HG03060 (cell line): ENCODE data around the gene SERPINA5.
"Not testable (repeated sequence)": the region's sequence is repeated elsewhere in the genome, so short reads cannot be mapped to it uniquely, and the experiment has no call there.

Source experiments
- ATAC-seq: cut with Tn5 transposase; IDR thresholded peaks from one replicate; pipeline ENCODE4 v1.9.1; 2021; ENCODE audit warnings: low read depth, moderate number of reproducible peaks; ENCODE audit not compliant: unreplicated experiment

SERPINA5 gene

GRCh38 chr14:94598506-94598815 is 17.2 kb downstream of the SERPINA5 start:
- no peak for ATAC-seq

DNA sequence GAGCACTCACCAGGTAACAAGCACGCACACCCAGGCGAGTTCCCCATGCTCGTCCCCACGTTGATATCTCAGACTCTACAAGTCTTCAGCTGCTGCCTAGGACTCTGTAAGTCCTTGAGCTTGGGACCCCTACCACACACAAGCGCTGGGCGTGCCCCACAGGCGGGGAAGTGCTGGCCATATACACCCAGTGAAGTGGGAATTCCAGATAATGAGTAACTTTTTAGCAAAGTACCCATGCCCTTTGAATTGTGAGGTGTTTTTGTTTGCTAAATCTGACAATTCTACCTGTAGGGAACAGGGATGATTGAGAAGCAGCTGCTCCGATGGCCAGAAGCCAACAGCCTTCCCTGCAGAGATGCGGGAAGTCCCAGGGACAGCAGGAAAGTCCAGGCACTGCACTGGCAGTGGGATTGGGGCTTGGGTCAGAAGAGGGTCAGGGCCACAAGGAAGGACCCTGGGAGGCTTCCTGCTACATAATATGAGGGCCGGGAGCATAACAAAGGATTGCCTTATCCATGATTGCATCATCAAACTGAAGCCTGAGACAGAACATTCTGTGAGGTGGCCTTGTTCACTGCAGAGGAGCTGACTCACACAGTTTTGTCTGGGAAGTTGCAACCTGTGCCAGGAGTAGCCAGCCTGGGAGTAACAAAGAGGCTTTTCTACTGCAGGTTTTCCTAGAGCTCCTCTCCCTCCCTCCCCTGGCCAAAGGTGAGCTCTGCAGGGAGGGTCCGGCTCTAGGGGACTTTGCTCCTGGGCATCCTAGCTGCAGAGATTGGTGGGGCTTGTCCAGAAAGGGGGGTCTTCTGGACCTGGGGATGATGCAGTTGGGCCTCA is 17.8 kb downstream of the SERPINA5 start:
- no peak for ATAC-seq

DNA sequence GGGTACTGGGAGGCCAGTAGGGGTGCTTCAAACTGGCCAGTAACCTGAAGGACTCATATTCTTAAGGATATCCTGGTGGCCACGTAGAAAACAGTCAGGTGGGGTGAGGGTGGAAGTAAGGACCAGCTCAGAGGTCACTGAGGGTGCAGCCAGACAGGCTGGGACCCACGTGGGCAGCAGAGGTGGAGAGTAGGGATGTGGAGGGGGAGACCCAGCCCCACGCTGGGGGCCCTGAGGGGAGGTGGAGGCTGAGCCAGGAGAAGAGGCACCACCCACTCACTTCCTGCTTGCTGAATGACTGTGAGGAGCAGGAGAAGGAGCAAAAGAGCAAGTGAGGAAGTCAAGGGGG is 18.4 kb downstream of the SERPINA5 start:
- no peak for ATAC-seq

- no peak for ATAC-seq
Measured at GRCh38 chr14:94600148-94600545, 18.9 kb downstream of the SERPINA5 start.

GRCh38 chr14:94601884-94602391 is 20.7 kb downstream of the SERPINA5 start:
- ATAC-seq, result no peak

DNA sequence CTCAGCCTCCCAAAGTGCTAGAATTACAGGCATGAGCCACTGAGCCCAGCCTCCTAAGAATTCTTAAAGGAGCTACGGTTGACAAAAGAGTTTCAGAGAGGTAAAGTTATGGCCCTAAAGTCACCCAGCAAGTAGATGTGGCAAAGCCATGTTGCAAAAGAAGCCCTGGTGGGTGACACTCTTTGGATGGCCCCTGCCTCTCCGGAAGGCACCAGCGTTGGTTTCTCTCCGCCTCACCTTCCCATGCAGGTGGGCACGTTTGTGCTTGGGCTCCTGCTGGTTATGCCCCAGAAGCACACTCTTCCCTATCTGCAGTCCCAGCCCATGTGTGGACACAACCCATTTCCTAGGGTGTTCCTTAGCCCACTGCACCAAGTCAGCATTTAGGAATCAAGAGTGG is 21.5 kb downstream of the SERPINA5 start:
- no peak for ATAC-seq

- no peak for ATAC-seq
Measured at GRCh38 chr14:94605361-94605760, 24.1 kb downstream of the SERPINA5 start.

DNA sequence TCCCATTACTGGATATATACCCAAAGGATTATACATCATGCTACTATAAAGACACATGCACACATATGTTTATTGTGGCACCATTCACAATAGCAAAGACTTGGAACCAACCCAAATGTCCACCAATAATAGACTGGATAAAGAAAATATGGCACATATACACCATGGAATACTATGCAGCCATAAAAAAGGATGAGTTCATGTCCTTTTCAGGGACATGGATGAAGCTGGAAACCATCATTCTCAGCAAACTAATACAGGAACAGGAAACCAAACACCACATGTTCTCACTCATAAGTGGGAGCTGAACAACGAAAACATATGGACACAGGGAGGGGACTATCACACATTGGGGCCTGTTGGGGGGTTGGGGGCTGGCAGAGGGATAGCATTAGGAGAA is 27.7 kb downstream of the SERPINA5 start:
- ATAC-seq, result not testable (repeated sequence)

DNA sequence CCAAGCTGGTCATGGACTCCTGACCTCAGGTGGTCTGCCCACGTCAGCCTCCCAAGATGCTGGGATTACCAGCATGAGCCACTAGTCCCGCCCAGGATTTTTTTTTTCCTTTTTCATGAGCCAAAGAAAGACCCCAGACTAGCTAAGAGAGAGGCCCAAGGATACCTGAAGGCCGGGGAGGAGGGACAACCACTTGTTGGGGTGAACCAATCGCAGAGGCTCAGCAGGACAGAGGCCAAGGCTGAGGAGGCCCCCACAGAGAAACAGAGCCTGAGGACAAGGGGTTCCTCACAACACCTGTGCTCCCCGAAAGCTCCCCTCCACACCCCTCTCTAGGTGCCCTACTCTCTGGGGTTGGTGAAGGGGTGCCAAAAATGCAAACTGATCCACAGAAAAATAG is 30.0 kb downstream of the SERPINA5 start:
- ATAC-seq, result no peak

GRCh38 chr14:94612174-94612573 is 30.9 kb downstream of the SERPINA5 start, which contains the start of gene SERPINA3:
Gene SERPINA3, plus strand, starts transcription at chr14:94612391. Its CDS starts 2,051 bp downstream, at chr14:94614442.
- ATAC-seq, result no peak

- no peak for ATAC-seq
Measured at GRCh38 chr14:94612580-94613554, 31.6 kb downstream of the SERPINA5 start.

- ATAC-seq, result no peak
Measured at GRCh38 chr14:94613720-94614644, 32.8 kb downstream of the SERPINA5 start.

GRCh38 chr14:94614802-94615201 is 33.6 kb downstream of the SERPINA5 start:
- ATAC-seq, result no peak

GRCh38 chr14:94615254-94615653 is 34.0 kb downstream of the SERPINA5 start:
- no peak for ATAC-seq

GRCh38 chr14:94615823-94616570 is 34.8 kb downstream of the SERPINA5 start:
- ATAC-seq, result no peak

DNA sequence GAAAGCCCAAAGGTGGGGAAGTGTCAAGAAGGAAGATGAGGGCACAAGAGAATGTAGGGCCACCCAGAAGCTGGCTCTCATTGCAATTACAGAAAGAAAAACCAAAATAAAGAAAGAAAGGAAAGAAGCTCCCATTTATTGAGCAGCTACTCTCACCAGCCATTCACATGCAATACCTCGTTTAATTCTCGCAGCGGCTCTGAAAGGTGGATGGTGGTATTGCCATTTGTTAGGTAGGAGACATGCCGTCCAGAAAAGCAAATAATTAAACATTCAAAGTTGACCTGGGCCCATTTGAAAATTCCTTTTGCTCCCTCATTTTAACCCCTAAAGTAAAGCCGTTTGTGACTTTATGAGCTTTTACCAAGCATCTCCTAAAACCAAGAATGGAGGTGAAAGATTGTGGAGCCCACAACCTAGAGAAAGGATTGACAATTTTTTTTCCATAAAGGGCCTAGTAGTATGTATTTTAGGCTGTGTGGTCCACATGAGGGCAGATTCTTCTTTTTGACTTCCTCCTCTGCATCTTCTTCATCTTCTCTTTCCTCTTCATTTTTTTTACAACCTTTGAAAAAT is 36.2 kb downstream of the SERPINA5 start:
- no peak for ATAC-seq

- ATAC-seq, result no peak
Measured at GRCh38 chr14:94617988-94618822, 37.0 kb downstream of the SERPINA5 start.

GRCh38 chr14:94619297-94619696 is 38.1 kb downstream of the SERPINA5 start:
- ATAC-seq, result no peak
